ENCODE results near the gene ZNF215. TPM values are rescaled to one million over a fixed set of nuclear protein-coding genes. Genes with fewer than 3 reads are reported as not detected.

The ZNF215 gene
- 6.3 TPM for total RNA-seq

DNA sequence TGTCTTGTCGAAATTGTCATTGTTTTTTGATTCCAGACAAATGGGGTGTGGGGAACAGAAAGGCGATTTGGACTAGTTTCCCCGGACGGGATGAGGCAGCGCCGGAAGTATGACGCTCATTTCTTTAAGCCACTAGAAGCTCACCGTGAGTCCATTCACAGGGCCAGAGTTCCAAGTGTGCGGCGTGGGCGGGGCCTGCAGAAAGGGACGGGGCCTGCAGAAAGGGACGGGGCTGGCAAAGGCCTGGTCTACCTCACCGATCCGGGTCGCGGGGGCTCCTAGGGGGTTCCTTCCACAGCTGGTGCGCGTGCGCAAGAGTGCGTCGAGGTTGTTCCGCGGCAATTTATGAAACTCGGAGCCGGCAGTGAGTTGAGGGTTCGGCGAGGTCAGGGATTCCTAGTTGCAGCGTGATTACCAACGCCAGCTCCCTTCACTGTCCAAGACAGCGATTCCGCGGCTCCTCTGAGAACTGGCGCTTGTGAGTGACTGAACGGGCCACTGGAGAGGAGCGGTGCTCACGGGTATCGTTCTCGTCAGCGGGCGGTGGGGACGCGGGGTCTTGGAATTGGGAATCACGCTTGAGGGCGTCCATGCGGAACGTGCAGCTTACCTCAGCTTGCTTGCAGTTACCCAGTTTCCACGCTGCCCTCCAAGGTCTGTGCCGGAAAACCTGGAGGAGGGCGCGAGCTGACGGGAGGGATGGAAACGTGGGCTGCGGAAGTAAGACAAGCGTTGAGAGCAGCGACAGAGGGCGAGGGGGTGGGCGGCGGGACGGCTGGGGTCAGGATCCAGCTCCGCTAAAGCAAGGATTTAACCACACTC is at the start of gene ZNF215:
Gene ZNF215 (plus strand): TSS at position 219 of the 822 bp plus-strand sequence. CDS start 5,847 bp downstream, outside the sequence.

DNA sequence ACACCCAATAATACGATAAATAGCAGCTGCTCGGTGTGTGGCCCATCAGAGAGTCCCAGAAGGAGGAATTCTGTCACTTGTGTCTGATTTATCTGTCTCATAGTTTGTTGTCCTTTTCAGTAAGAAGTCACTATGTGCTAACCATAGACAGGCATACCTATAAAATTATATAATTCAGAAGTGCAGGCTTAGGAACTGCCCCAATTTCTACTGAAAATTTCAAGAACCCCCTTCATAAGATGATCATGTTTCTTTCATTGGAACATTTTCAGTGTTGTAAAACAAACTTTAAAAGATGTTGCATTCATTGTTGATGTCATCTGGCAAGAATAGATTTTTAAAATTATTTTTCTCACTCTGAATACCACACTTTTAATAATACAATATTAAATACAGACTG is 33.8 kb upstream of the ZNF215 start, which contains the start of gene OR2D2:
Gene OR2D2 (minus strand): TSS at position 101 of the 400 bp plus-strand sequence. CDS start 0 bp downstream, at position 101.

DNA sequence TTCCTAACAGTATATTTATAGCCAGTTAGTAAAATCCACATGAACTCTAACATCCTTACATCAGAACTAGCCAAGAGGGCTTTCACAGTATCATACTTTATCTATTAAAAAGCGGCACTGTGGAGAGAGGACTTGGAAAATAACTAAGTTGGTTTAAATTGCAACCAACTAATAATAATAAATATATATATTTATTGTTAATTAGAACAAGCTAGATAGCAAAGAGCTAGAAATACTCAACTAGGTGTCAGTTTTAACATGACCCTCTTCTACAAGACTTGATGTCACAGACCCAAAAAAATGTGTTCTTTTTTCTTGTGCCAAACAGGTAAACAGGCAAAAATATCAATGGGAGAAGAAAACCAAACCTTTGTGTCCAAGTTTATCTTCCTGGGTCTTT is 5.5 kb upstream of the ZNF215 start, which contains the start of gene OR2D3:
Gene OR2D3 (plus strand): TSS at position 301 of the 400 bp plus-strand sequence. CDS start 0 bp downstream, at position 301.

Other genes with a start within 250 kb of the ZNF215 start
- gene MRPL17, start 243.1 kb upstream of the ZNF215 start, total RNA-seq, result 23.2 TPM
- 1.6 TPM for gene OR2AG2, start 154.4 kb upstream of the ZNF215 start, total RNA-seq
- not detected for gene OR2AG1, start 143.4 kb upstream of the ZNF215 start, total RNA-seq
- gene OR6A2, start 126.7 kb upstream of the ZNF215 start, total RNA-seq, result 2.2 TPM
- gene OR10A5, start 80.7 kb upstream of the ZNF215 start, total RNA-seq, result not detected
- gene OR10A2, start 63.4 kb upstream of the ZNF215 start, total RNA-seq, result not detected
- not detected for gene OR10A4, start 49.8 kb upstream of the ZNF215 start, total RNA-seq
- gene OR2D2, start 33.9 kb upstream of the ZNF215 start, total RNA-seq, result 2.2 TPM
- gene OR2D3, start 5.4 kb upstream of the ZNF215 start, total RNA-seq, result not detected
- gene ZNF214, start 93.9 kb downstream of the ZNF215 start, total RNA-seq, result 17.8 TPM
- gene NLRP14, start 94.1 kb downstream of the ZNF215 start, total RNA-seq, result 1.6 TPM
- 0.31 TPM for gene RBMXL2, start 162.6 kb downstream of the ZNF215 start, total RNA-seq

All from parietal lobe (tissue), 1 donor.